ENCODE measurements around the gene SSBP2. TPM values are rescaled to one million over a fixed set of nuclear protein-coding genes. Genes with fewer than 3 reads are reported as not detected.

The SSBP2 gene
- total and polyA plus RNA-seq, 2 of the 8 experiments (the other 6 are each of a cell fraction or from before 2014, with no cell fraction given): 21.5 to 36.2 TPM

DNA sequence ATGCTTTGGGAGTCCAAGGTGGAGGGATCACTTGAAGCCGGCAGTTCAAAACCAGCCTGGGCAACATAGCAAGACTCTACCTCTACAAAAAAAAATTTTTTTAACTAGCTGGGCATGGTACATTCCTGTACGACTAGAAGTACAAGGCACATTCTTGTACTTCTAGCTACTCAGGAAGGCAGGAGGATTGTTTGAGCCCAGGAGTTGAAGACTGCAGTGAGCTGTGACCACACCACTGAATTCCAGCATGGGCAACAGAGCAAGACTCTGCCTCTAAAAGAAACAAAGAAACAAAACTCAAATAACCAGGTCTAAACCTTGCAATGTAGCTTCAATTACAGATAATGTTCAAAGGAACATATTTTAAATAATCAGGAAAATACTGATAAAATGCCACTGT, 56.2 kb downstream of the SSBP2 start (continued):
- no peak for TF ChIP-seq CREB1 (IDR thresholded peaks at IDR 0.05)
